Urothelium cell line (cell line): ENCODE data around the gene B3GALT2.

ENCODE experiments used
- DNase-seq: peaks from one replicate; pipeline ENCODE4 v3.0.0; 2011; ENCODE audit warnings: low spot score, mixed read lengths
- FAIRE-seq: peaks from 2 replicates; lab custom pipeline; 2011; peaks lifted over from hg19 to GRCh38; lab: Jason Lieb, UNC

Gene B3GALT2

DNA sequence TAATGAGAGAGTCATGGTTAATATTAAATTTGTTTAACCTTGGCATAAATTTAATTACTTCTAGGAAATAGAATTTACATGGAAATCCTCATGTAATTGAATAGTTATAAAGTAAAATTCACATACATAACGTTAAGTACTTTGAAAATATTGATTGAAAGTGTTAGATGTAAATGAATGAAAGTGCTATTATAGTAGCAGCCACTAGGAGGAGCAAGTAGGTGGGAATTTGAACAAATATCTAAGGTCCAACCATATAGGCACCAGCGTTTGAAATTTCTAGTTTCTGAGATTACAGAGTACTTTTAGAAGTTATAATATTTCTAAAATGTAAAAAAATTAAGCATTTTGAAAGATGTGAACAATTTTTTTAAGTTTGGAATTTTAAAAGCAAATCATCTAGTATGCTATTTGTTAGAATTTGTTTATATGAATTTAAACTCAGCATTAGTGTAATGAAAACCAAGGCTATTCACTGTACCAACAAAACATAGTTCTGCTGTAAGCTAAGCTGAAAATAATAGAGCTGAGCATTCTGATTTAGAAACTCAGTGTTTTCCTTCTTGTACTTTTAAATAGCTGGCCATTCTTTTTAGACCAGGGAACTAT is 3.3 kb downstream of the B3GALT2 start:
- DNase-seq (no peak), FAIRE-seq (no peak)

DNA sequence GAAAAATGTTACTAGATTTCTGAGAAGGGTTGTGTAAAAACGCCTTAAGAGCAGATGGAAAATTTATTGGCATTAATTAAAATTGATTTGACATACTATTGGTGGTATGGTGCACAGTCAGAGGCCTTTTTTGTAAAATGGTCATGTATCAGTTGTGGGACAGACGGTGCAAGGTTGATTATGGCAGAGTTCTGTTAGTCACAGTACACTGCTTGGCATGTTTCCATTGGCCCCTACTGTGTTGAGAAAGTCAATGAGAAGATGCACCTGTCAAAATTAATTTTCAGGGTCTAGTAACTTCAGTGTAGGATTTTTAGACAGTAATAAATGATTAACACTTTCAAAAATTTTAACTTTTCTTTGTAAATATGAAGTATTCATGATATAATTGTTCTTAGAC is 4.4 kb downstream of the B3GALT2 start:
- FAIRE-seq, result no peak
- no peak for DNase-seq

DNA sequence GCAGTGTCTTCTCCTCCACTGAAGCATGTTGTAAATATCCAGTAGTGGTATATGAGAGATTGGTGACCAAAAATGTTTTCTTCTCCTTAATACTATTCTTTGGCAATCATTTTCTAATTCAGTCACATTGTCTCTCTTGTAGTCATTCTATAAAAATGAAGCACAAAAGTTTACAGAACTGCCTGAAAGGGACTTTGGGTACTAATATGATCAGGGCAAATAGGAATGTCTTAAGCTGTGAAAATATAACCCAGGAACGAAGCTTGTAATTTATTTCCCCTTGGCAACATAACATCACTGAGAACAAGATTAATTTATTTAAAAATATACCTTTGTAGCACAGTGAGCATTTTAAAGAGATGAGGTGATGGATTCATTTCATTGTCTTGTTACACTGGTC is 4.9 kb downstream of the B3GALT2 start:
- DNase-seq (no peak), FAIRE-seq (no peak)

GRCh38 chr1:193179094-193179493 is 7.3 kb downstream of the B3GALT2 start:
- FAIRE-seq (no peak), DNase-seq (no peak)

GRCh38 chr1:193176788-193177187 is 9.6 kb downstream of the B3GALT2 start:
- no peak for FAIRE-seq
- no peak for DNase-seq

DNA sequence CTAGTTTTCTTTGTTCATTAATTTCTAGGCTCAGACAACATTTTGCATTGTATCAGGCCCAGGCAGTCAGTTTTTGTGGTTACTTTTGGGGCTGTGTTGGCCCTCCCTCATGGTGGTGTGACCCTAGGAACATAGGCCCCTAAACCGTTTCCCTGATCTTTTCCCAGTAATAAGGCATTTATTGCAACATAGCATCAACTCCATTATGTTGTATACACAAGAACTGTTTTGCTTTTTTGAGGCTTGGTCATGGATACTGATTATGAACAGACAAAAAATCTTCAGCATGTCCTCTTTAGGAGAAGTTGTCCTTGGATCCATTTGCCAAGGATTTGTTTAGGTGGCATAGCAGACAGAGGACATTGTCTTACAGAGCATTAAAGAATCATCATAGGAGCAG is 10.3 kb downstream of the B3GALT2 start:
- no peak for FAIRE-seq
- no peak for DNase-seq

DNA sequence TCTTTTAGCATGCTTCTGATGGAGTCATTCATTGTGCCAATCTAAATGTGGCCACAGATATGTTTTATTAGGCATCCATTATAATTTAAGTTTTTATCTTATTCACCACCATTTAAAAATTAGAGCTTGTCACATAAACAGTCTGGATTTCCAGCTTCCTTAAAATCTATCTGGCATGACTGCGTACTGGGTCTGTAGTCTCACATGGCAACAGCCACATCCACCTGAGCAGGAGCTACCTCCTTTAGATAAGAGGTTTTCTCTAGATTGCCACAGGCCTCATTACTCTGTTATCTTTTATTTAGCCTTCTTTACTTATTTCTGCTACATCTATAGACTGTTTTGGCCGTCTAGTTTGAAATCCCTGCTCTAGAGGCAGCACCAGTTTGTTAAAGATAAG is 29.1 kb downstream of the B3GALT2 start:
- no peak for DNase-seq
- FAIRE-seq, result no peak

DNA sequence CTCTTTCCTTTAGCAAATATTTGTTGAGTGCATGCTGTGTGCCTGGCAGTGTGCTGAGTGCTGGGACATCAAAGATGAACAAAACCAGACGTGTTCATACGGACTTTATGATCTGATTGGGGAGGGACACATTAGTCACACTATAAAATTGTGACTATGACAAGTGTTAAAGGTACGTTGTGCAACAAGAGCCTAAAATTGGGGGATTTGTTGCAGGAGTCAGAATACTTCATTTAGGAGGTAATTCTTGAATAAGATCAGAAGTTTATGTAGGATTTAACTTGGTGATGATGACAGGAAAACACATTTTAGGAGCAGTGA is 29.6 kb downstream of the B3GALT2 start:
- FAIRE-seq (no peak), DNase-seq (no peak)

DNA sequence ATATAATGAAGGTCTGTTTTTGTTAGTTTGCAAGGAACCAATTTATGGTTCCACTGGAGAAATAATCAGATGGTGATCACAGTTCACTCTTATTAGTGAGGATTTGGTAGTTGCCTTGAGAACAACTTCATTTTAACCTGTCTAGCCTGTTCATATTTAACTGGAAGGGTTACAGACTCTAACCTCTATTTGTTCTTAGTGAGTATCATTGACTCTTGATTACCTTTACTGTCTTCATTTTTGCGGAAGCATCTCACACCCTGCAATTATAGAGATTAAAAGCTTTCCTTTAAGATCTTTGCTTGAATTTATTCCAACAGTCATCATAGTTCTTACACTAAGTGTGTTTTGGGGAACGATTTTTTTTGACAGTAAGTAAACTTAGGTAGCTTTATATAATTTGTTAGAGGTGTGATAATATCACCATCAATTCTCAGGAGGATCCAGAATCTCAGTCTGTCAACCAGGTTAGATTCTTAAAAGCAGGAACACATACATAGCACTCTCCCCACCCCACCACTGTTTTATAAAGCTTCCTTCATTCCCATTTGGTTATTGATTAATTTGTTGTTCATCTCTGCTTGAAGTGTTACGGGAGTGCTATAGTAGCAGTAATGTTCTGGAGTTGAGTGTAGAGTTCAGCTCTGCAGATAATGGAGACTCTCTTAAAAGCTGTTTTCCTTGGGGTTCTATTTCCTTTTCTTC is 30.1 kb downstream of the B3GALT2 start:
- DNase-seq (no peak), FAIRE-seq (no peak)

- no peak for DNase-seq
- FAIRE-seq, result no peak
Measured at GRCh38 chr1:193144999-193145398, 41.4 kb downstream of the B3GALT2 start.

DNA sequence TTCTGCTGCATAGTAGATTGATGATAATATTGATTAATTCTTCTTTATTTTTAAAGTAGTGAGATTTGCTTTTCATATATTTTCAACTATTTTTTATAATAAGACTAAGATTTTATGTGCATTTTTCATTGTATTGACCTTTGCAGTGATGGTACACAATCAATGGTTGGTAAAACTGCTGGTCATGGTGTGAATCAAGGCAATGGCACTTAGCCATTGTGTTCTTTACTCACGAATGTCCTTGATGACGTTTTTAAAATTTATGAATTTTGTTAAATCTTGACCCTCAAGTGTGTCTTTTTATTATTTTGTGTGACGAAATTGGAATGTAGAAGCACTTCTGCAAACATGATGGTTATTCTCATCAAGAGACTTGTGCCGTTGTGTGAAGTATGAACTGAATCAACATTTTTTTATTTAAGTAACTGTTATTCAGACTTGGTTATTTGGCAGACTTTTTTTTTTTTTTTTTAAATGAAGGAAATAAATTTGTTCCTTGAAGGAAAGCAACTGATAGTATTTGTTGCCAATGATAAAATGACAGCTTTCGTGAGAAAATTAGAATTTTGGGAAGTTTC is 42.0 kb downstream of the B3GALT2 start:
- DNase-seq (no peak), FAIRE-seq (no peak)

DNA sequence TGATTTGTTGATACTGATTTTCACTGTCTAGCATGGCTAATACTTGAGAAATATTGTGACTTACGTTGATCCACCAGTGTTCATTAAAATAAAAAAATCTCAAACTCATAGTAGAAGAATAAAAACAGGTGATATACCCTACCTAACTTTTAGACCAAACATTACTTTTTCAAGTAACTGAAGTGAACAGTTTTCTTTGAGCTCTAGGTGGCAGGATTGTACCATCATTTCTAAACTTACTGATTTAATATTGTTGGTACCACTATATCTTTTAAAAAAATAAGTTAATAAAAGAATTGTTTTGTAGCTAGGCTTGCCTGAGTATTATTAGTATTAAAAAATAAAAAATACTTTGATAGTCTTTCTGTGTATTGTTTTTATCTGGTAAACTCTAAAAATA is 43.1 kb downstream of the B3GALT2 start:
- DNase-seq, result no peak
- no peak for FAIRE-seq

DNA sequence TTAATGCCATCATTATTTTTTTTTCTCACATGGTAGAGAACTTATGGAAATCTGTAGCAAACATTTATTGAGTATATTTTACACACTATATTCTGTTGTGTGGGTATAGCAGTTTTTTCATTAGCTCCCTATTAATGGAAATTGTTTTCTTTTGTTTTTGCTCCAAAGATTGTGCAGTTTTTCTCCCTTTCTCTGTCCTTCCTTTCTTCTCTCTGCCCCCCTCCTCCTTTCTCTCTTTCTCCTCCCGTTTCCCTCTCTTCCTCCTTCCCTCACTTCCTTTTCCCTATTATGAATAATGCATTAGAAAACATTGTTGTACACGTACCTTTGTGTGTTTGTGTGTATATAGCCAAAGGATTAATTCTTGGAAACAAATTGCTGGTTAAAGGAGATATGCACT is 44.0 kb downstream of the B3GALT2 start:
- FAIRE-seq (no peak), DNase-seq (no peak)

GRCh38 chr1:193141804-193142203 is 44.6 kb downstream of the B3GALT2 start:
- DNase-seq (no peak), FAIRE-seq (no peak)

DNA sequence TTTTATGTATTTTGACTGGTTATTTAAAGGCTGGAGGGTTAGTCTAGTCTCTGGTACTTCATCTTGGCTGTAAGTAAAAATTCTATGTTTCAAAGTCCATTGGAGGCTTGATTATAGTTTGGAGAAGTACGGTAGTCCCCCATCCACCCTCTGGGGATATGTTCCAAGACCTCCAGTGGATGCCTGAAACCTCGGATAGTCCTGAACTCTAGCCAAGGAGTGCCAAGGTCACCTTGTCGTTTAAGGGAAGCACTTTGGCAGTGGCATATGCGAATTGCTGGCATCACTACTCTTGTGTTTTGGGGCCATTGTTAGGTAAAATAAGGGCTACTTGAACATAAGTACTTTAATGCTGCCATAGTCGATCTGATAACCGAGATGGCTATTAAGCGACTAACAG is 46.2 kb downstream of the B3GALT2 start:
- no peak for DNase-seq
- no peak for FAIRE-seq

DNA sequence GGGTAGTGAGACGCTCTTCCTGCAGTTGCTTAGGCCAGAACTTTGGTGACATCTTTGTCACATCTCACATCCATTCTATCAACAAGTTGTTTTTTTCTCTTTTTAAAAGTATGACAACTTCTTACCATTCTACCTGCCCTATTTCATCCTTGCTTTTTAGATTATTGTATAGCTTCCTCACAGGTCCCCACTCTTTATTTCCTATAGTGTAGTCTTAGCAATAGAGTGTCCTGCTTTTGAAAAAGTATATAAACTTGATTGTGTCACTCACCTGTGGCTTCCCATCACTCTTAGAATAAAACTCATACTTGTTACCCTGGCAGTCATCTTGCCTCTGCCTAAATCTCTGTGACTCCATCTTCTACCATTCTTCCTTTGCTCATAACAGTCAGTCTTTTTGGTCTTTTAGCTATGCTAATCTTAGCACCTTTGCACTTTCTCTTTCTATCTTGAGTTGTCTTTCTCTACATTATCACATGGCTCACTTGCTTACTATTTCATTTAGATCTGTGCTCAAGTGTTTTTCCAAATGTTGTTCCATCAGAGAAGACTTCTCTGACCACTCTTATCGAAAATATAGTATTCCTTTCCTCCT is 55.0 kb downstream of the B3GALT2 start:
- FAIRE-seq (no peak), DNase-seq (no peak)
